ENCODE results near the gene GSTK1. TPM values are rescaled to one million over a fixed set of nuclear protein-coding genes. Genes with fewer than 3 reads are reported as not detected.

Gene GSTK1
- total RNA-seq, 4 donors from 2014 or later, result 202 to 580 (median 484) TPM

DNA sequence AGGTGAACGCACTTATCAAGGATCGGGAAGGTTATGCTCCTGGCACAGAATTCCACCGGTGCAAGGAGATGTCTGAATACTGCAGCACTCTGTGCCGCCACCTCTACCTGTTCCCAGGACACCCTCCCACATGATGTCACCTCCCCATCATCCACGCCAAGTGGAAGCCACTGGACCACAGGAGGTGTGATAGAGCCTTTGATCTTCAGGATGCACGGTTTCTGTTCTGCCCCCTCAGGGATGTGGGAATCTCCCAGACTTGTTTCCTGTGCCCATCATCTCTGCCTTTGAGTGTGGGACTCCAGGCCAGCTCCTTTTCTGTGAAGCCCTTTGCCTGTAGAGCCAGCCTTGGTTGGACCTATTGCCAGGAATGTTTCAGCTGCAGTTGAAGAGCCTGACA lies 41.7 kb downstream of the GSTK1 start:
- H3K4me1 ChIP-seq, result peaks cover 0 to 21% (median 0%) of the 10 kb centered on the region in 4 donors
- no peak overlapping the region for H3K27ac ChIP-seq
- H3K4me3 ChIP-seq, result no peak overlapping the region
- H3K9me3 ChIP-seq, result no peaks in the 10 kb centered on the region
- DNase-seq, result no peak
- no peak for TF ChIP-seq POLR2A (IDR thresholded peaks at IDR 0.05)
- TF ChIP-seq, protein P1, sequence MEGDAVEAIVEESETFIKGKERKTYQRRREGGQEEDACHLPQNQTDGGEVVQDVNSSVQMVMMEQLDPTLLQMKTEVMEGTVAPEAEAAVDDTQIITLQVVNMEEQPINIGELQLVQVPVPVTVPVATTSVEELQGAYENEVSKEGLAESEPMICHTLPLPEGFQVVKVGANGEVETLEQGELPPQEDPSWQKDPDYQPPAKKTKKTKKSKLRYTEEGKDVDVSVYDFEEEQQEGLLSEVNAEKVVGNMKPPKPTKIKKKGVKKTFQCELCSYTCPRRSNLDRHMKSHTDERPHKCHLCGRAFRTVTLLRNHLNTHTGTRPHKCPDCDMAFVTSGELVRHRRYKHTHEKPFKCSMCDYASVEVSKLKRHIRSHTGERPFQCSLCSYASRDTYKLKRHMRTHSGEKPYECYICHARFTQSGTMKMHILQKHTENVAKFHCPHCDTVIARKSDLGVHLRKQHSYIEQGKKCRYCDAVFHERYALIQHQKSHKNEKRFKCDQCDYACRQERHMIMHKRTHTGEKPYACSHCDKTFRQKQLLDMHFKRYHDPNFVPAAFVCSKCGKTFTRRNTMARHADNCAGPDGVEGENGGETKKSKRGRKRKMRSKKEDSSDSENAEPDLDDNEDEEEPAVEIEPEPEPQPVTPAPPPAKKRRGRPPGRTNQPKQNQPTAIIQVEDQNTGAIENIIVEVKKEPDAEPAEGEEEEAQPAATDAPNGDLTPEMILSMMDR (IDR thresholded peaks at IDR 0.05), result no peak
- H3K36me3 ChIP-seq, result peaks cover 0 to 80% (median 0%) of the 10 kb centered on the region in 3 donors
- no peaks in the 10 kb centered on the region for H3K27me3 ChIP-seq

DNA sequence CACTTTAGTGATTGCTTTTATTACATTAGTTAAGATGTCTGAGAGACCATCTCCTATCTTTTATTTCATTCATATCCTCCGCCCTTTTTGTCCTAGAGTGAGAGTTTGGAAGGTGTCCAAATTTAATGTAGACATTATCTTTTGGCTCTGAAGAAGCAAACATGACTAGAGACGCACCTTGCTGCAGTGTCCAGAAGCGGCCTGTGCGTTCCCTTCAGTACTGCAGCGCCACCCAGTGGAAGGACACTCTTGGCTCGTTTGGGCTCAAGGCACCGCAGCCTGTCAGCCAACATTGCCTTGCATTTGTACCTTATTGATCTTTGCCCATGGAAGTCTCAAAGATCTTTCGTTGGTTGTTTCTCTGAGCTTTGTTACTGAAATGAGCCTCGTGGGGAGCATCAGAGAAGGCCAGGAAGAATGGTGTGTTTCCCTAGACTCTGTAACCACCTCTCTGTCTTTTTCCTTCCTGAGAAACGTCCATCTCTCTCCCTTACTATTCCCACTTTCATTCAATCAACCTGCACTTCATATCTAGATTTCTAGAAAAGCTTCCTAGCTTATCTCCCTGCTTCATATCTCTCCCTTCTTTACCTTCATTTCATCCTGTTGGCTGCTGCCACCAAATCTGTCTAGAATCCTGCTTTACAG lies 42.3 kb downstream of the GSTK1 start:
- peak; percentile 66 to 94 (median 91) for DNase-seq
- H3K27me3 ChIP-seq, result no peaks in the 10 kb centered on the region
- peaks cover 0 to 74% (median 0%) of the 10 kb centered on the region in 3 donors for H3K36me3 ChIP-seq
- no peaks in the 10 kb centered on the region for H3K9me3 ChIP-seq
- H3K4me1 ChIP-seq, result peaks cover 0 to 18% (median 0%) of the 10 kb centered on the region in 4 donors
- peak overlapping the region in 1 of 4 donors; percentile 45 for H3K27ac ChIP-seq
- H3K4me3 ChIP-seq, result no peak overlapping the region
- no peak for TF ChIP-seq POLR2A (IDR thresholded peaks at IDR 0.05)
- TF ChIP-seq, protein P1 (IDR thresholded peaks at IDR 0.05), result peak; percentile 6 to 95 (median 81)

DNA sequence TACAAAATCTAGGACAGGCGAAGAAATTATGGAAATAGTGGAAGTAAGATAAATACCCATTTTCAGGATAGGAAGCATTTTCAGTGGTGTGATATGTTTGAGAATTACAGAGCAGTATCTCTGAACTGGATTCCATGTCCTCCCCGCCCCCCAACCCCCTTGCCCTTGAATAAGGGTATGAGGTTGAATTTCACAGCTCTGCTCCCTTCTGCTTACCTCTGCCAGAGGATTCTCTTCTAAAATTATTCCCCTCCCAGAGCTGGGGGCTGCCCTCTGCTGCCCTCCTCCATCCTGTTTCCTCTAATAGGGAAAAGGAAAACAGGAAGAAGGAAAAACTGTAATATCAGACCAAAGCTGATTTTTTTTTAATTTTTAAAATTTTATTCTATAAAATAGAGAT lies 45.4 kb downstream of the GSTK1 start:
- H3K36me3 ChIP-seq, result peaks cover 0 to 45% (median 0%) of the 10 kb centered on the region in 3 donors
- peaks cover 0 to 9% (median 0%) of the 10 kb centered on the region in 4 donors for H3K4me1 ChIP-seq
- TF ChIP-seq POLR2A (IDR thresholded peaks at IDR 0.05), result no peak
- H3K27me3 ChIP-seq, result no peaks in the 10 kb centered on the region
- H3K9me3 ChIP-seq, result no peaks in the 10 kb centered on the region
- no peak overlapping the region for H3K4me3 ChIP-seq
- no peak for DNase-seq
- no peak overlapping the region for H3K27ac ChIP-seq

DNA sequence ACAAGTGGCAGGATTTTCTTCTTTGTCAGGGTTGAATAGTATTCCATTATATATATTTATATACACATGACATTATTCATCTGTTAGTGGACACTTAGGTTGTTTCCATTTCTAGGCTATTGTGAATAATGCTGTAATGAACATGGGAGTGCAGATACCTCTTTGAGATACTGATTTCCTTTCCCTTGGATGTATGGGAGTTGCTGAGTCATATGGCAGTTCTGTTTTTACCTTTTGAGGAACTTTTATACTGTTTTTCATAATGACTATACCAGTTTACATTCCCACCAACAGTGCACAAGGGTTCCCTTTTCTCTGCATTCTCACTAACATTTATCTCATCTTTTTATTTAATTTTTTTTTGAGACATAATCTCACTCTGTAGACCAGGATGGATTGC lies 50.9 kb downstream of the GSTK1 start:
- Histone ChIP-seq H3K27ac (no peak overlapping the region), H3K27me3 (no peaks in the 10 kb centered on the region), H3K4me1 (no peaks in the 10 kb centered on the region), H3K36me3 (no peaks in the 10 kb centered on the region), H3K4me3 (no peak overlapping the region), H3K9me3 (no peaks in the 10 kb centered on the region)
- no peak for TF ChIP-seq POLR2A (IDR thresholded peaks at IDR 0.05)
- TF ChIP-seq, protein P1 (IDR thresholded peaks at IDR 0.05), result no peak
- no peak for DNase-seq

- DNase-seq, result no peak
- H3K27ac ChIP-seq, result no peak within 1 kb of the TSS
- H3K4me3 ChIP-seq, result no peak within 1 kb of the TSS
- TF ChIP-seq, protein P1 (IDR thresholded peaks at IDR 0.05), result no peak
- TF ChIP-seq POLR2A (IDR thresholded peaks at IDR 0.05), result no peak
- no peaks in the 10 kb centered on the region for H3K9me3 ChIP-seq
- H3K4me1 ChIP-seq, result no peaks in the 10 kb centered on the region
- no peaks in the 10 kb centered on the region for H3K36me3 ChIP-seq
- no peaks in the 10 kb centered on the region for H3K27me3 ChIP-seq
Observed at GRCh38 chr7:143315776-143316175, 52.5 kb downstream of the GSTK1 start, which contains the start of gene CLCN1. CLCN1 (plus strand) TSS chr7:143316111; CDS start chr7:143316213, 102 bp downstream.

GRCh38 chr7:143316492-143316891 lies 53.3 kb downstream of the GSTK1 start:
- Histone ChIP-seq H3K4me3 (no peak overlapping the region), H3K4me1 (no peaks in the 10 kb centered on the region), H3K27ac (no peak overlapping the region), H3K27me3 (no peaks in the 10 kb centered on the region), H3K36me3 (no peaks in the 10 kb centered on the region), H3K9me3 (no peaks in the 10 kb centered on the region)
- no peak for DNase-seq
- TF ChIP-seq POLR2A (IDR thresholded peaks at IDR 0.05), result no peak
- TF ChIP-seq, protein P1 (IDR thresholded peaks at IDR 0.05), result no peak
